SU-DHL-6 (cell line): Measurements from ENCODE around the gene SNX27.

Experiments used
- H2AFZ ChIP-seq: fragments of 200-600 bp; sonication (generic); 2 replicates; pipeline ENCODE4 v1.6.1; 2014; ENCODE audit warnings: low read depth, mild to moderate bottlenecking, moderate library complexity, mixed read lengths, antibody characterized with exemption, low read length; ENCODE audit not compliant: severe bottlenecking
- H3F3A ChIP-seq: fragments of 200-600 bp; shearing (Covaris generic); 2 replicates; pipeline ENCODE4 v1.6.0; 2016; ENCODE audit warnings: antibody characterized with exemption, mild to moderate bottlenecking; ENCODE audit not compliant: insufficient read depth
- H3K27ac ChIP-seq: fragments of 200-600 bp; sonication (generic); 2 replicates; pipeline ENCODE4 v1.5.1; 2016; ENCODE audit warnings: low read depth, mild to moderate bottlenecking, low read length, moderate library complexity, mixed read lengths
- H3K27me3 ChIP-seq: fragments of 200-600 bp; sonication (generic), shearing (Covaris generic); 2 replicates; pipeline ENCODE4 v1.6.0; 2014; ENCODE audit warnings: mild to moderate bottlenecking, low read length
- H3K36me3 ChIP-seq: fragments of 200-600 bp; sonication (generic); 2 replicates; pipeline ENCODE4 v1.6.1; 2014; ENCODE audit warnings: mild to moderate bottlenecking, low read length, mixed read lengths
- H3K4me2 ChIP-seq: fragments of 300-600, 200-600 bp; shearing (Covaris generic), sonication (generic); 2 replicates; pipeline ENCODE4 v1.6.0; 2014; ENCODE audit warnings: low read length, low read depth, mild to moderate bottlenecking; ENCODE audit not compliant: poor library complexity, severe bottlenecking
- H3K4me3 ChIP-seq: fragments of 200-600 bp; sonication (generic); 2 replicates; pipeline ENCODE4 v1.5.1; 2014; ENCODE audit warnings: antibody characterized with exemption, low read length, mild to moderate bottlenecking, mixed read lengths; ENCODE audit not compliant: insufficient read depth, poor library complexity, severe bottlenecking
- H3K79me2 ChIP-seq: fragments of 200-600 bp; sonication (generic); 2 replicates; pipeline ENCODE4 v1.6.1; 2014; ENCODE audit warnings: mild to moderate bottlenecking, low read length, moderate library complexity; ENCODE audit not compliant: insufficient read depth
- H3K9ac ChIP-seq: fragments of 200-600 bp; sonication (generic); 2 replicates; pipeline ENCODE4 v1.7.0; 2014; ENCODE audit warnings: mild to moderate bottlenecking, low read length
- H3K9me2 ChIP-seq: fragments of 200-600 bp; sonication (generic); replicated peaks from 2 replicates; pipeline ENCODE4 v1.6.1; 2014; ENCODE audit warnings: low read length; ENCODE audit not compliant: insufficient read depth
- H3K9me3 ChIP-seq: fragments of 200-600 bp; sonication (generic); 2 replicates; pipeline ENCODE4 v1.6.1; 2014; ENCODE audit warnings: low read length, mixed read lengths; ENCODE audit not compliant: insufficient read depth
- H4K20me1 ChIP-seq: fragments of 200-600 bp; sonication (generic); 2 replicates; pipeline ENCODE4 v1.6.1; 2014; ENCODE audit warnings: low read depth, mild to moderate bottlenecking, antibody characterized with exemption, low read length, moderate library complexity, mixed read lengths
- EZH2phosphoT487 ChIP-seq: fragments of 200-600 bp; sonication (generic), shearing (Covaris generic); conservative IDR thresholded peaks from 2 replicates; pipeline ENCODE4 v1.6.1; 2018; ENCODE audit warnings: mild to moderate bottlenecking, antibody characterized with exemption, low read length, moderate library complexity, mixed read lengths
- TF ChIP-seq, protein P1 (sequence below): fragments of 200-600 bp; sonication (generic); IDR thresholded peaks from one replicate; pipeline ENCODE4 v1.5.1; 2017; ENCODE audit warnings: antibody characterized with exemption, mild to moderate bottlenecking, low read length, moderate library complexity; ENCODE audit not compliant: insufficient read depth, poor library complexity, severe bottlenecking

SNX27 gene

GRCh38 chr1:151741516-151741915, 129.7 kb downstream of the SNX27 start:
- no peak overlapping the region for H3K4me3 ChIP-seq
- H3F3A ChIP-seq: no peaks in the 10 kb centered on the region
- TF ChIP-seq, protein P1, sequence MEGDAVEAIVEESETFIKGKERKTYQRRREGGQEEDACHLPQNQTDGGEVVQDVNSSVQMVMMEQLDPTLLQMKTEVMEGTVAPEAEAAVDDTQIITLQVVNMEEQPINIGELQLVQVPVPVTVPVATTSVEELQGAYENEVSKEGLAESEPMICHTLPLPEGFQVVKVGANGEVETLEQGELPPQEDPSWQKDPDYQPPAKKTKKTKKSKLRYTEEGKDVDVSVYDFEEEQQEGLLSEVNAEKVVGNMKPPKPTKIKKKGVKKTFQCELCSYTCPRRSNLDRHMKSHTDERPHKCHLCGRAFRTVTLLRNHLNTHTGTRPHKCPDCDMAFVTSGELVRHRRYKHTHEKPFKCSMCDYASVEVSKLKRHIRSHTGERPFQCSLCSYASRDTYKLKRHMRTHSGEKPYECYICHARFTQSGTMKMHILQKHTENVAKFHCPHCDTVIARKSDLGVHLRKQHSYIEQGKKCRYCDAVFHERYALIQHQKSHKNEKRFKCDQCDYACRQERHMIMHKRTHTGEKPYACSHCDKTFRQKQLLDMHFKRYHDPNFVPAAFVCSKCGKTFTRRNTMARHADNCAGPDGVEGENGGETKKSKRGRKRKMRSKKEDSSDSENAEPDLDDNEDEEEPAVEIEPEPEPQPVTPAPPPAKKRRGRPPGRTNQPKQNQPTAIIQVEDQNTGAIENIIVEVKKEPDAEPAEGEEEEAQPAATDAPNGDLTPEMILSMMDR: no peak
- no peak for TF ChIP-seq EZH2phosphoT487
- no peaks in the 10 kb centered on the region for H3K27me3 ChIP-seq
- peaks cover 13% of the 10 kb centered on the region; the same call in 1 of the 2 replicates for H3K9me3 ChIP-seq
- H3K9me2 ChIP-seq: no peaks in the 10 kb centered on the region
- no peaks in the 10 kb centered on the region for H4K20me1 ChIP-seq
- H3K79me2 ChIP-seq: no peaks in the 10 kb centered on the region
- H2AFZ ChIP-seq: no peak overlapping the region
- no peaks in the 10 kb centered on the region for H3K36me3 ChIP-seq
- H3K27ac ChIP-seq: no peak overlapping the region
- H3K4me2 ChIP-seq: no peak overlapping the region
- H3K9ac ChIP-seq: no peak overlapping the region
